ENCODE results near the gene SHQ1.

SHQ1 gene

DNA sequence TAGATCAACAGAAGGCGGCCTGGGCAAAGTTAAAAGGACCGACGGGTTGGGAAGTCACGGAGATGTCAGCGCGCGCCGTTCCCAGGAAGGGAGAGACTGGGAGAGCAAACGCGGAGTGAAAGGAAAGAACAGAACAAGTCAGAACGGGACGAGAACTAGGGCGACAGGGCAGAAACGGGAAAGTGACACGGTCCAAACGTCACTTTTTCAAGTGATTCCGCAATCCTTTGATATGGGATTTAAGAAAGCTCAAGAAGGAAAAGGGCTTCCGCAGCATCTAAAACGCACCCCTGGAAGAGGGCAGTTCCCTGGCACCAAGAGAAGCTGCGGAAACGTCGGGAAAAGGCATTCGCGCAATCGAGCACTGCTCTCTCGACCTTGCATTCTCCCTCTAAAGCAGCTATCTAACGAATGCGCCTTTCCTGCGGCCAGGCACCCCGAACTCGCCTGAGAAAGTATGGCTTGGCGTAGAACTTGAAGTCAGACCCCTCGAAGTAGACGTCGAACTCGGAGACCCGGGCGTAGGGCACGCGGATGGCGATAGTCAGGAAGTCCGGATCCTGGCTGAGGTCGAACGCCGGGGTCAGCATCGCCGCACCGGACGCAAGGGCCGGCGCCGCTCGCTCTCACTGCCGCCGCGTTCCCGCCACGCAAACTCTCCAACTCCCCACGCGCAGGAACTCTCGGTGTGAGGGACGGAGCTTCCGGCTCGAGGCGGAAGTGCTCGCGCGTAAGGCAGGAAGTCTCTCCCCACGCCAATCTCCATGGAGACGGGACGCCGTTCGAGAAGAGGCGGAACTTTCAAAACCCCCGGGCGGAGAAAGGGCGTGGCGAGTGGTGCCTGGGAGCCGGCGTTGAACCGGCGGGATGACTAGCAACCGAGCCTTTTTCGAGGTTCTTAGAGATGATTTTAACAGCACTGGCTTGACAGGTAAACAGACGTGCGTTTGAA lies at the start of gene SHQ1:
TSS of gene SHQ1 (minus strand) at position 695 of the 952 bp plus-strand sequence. CDS start at position 590, 105 bp downstream.
- no peak for TF ChIP-seq CTCF (conservative IDR thresholded peaks at IDR 0.05; ENCODE audit: low read depth)
- CTCF ChIA-PET, result interaction anchor here (0.6 kb wide), 1 partner anchor 561 kb away, joined by 3 read pairs; no protein-coding TSS in a partner anchor
- DNase-seq (ENCODE audit: low spot score), result peak; percentile 82
- H3K27ac ChIP-seq, result peak within 1 kb of the TSS; percentile 90
- POLR2A ChIA-PET (ENCODE audit: low non-redundant PET), result interaction anchor here (0.6 kb wide), 1 partner anchor 509 kb away, joined by 3 read pairs; no protein-coding TSS in a partner anchor

DNA sequence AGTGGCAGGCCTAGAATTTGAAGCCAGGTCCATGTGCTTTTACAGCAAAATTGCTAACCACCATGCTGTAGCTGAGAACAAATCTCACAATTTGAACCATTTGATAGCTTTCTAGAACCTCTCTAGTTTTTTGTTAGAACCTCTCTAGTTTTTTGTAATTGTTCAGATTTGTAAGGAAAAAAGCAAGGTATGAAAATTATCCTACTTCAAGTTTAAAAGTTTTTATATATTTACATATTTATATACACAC lies 49.4 kb upstream of the SHQ1 start:
- POLR2A ChIA-PET (ENCODE audit: low non-redundant PET), result no interaction called here
- DNase-seq (ENCODE audit: low spot score), result no peak
- CTCF ChIA-PET, result no interaction called here
- TF ChIP-seq CTCF (conservative IDR thresholded peaks at IDR 0.05; ENCODE audit: low read depth), result no peak
- H3K27ac ChIP-seq, result no peak overlapping the region

GRCh38 chr3:72896996-72897757 lies 48.9 kb upstream of the SHQ1 start:
- no peak for DNase-seq (ENCODE audit: low spot score)
- CTCF ChIA-PET, result no interaction called here
- no peak for TF ChIP-seq CTCF (conservative IDR thresholded peaks at IDR 0.05; ENCODE audit: low read depth)
- POLR2A ChIA-PET (ENCODE audit: low non-redundant PET), result no interaction called here
- H3K27ac ChIP-seq, result no peak overlapping the region

GRCh38 chr3:72894976-72895552 lies 46.8 kb upstream of the SHQ1 start:
- H3K27ac ChIP-seq, result no peak overlapping the region
- TF ChIP-seq CTCF (conservative IDR thresholded peaks at IDR 0.05; ENCODE audit: low read depth), result no peak
- POLR2A ChIA-PET (ENCODE audit: low non-redundant PET), result no interaction called here
- CTCF ChIA-PET, result no interaction called here
- DNase-seq (ENCODE audit: low spot score), result no peak

DNA sequence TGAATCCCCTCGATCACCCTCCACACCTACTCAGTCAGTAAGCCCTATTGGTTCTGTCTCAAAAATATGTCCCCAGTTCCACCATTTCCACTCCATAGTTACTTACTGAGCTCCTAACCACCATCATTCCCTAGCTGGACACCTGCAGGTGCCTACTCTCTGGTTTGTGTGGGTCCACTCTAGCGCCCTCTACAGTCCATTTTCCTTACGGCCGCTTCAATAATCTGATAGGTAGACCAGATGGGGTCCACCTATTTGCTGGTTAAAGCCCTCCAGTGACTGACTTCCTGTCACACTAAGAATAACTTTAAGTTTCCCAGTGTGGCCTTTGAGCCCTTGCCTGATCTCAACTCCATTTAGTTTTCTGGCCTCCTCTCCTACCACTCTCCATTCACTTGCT lies 44.6 kb upstream of the SHQ1 start:
- DNase-seq (ENCODE audit: low spot score), result no peak
- peak overlapping the region; percentile 31; the same call in 1 of the 2 replicates for H3K27ac ChIP-seq
- CTCF ChIA-PET, result interaction anchor here (0.6 kb wide), 1 partner anchor 11 kb away, joined by 3 read pairs; no protein-coding TSS in a partner anchor
- TF ChIP-seq CTCF (conservative IDR thresholded peaks at IDR 0.05; ENCODE audit: low read depth), result peak; percentile 10; the same call in 1 of the 2 replicates
- POLR2A ChIA-PET (ENCODE audit: low non-redundant PET), result no interaction called here

DNA sequence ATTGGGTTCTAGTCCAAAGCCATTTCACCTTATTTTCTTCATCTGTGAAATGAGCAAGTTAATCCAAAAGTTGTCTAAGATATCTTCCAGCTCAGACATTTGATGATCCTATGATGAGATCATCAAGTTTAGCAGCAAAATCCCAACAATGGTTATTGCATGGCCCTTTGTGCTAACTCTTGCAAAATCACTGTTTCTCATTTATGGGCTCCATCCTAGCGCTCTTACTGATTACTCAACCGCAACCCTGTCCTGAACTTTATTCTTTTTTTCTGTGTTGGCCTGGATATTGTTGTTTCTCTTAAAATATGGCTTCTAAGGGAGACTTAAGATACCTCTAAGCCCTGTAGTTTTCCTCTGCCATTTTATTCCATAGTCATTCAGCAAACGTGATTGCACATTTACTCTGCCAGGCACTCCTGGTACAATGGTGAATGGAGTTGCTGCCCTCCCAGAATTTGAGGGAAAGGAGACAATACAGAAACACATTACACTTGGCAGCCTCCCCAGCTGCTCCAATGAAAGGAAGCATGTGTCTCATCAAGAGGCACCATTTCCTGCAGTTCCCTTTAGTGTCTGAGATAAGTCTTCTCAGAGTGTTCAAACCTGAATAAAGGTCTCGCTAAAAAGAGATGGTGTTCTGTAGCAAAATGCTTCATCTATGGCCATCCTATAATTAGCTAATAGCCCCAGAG lies 44.0 kb upstream of the SHQ1 start:
- peak; percentile 38 for DNase-seq (ENCODE audit: low spot score)
- CTCF ChIA-PET, result interaction anchor here (0.6 kb wide), 1 partner anchor 12 kb away, joined by 3 read pairs; no protein-coding TSS in a partner anchor
- H3K27ac ChIP-seq, result no peak overlapping the region

More for the DNA sequence above, 44.0 kb upstream of the SHQ1 start:
- POLR2A ChIA-PET (ENCODE audit: low non-redundant PET), result no interaction called here
- TF ChIP-seq CTCF (conservative IDR thresholded peaks at IDR 0.05; ENCODE audit: low read depth), result no peak

Measured in RWPE1 (cell line).